NCI-H82 treated with DMSO at 0.1 percent for 48 hours (cell line): ENCODE results near the gene KIF6.

ENCODE experiments used
- DNase-seq: peaks from one replicate; lab custom pipeline; 2025; ENCODE audit not compliant: unreplicated experiment; lab: John Stamatoyannopoulos, UW

KIF6 gene

GRCh38 chr6:39466631-39467030 is 258.6 kb downstream of the KIF6 start:
- DNase-seq, result no peak

GRCh38 chr6:39465539-39465938 is 259.7 kb downstream of the KIF6 start:
- no peak for DNase-seq

- no peak for DNase-seq
These were observed 261.1 kb downstream of the KIF6 start for GRCh38 chr6:39464067-39464466.

- DNase-seq, result no peak
These were observed 271.2 kb downstream of the KIF6 start for GRCh38 chr6:39453956-39454524.

- DNase-seq, result no peak
These were observed 272.0 kb downstream of the KIF6 start for GRCh38 chr6:39453241-39453640.

GRCh38 chr6:39452306-39453145 is 272.7 kb downstream of the KIF6 start:
- DNase-seq, result no peak

- DNase-seq, result no peak
These were observed 273.4 kb downstream of the KIF6 start for GRCh38 chr6:39451831-39452230.

- DNase-seq, result no peak
These were observed 276.2 kb downstream of the KIF6 start for GRCh38 chr6:39449022-39449421.

- DNase-seq, result no peak
These were observed 278.3 kb downstream of the KIF6 start for GRCh38 chr6:39446909-39447308.

- DNase-seq, result no peak
These were observed 279.5 kb downstream of the KIF6 start for GRCh38 chr6:39445667-39446066.

- DNase-seq, result no peak
These were observed 280.7 kb downstream of the KIF6 start for GRCh38 chr6:39444479-39445019.

GRCh38 chr6:39441986-39442385 is 283.2 kb downstream of the KIF6 start:
- no peak for DNase-seq

- no peak for DNase-seq
These were observed 283.9 kb downstream of the KIF6 start for GRCh38 chr6:39441301-39441700.

- no peak for DNase-seq
These were observed 285.2 kb downstream of the KIF6 start for GRCh38 chr6:39440039-39440426.

GRCh38 chr6:39439342-39440038 is 285.7 kb downstream of the KIF6 start:
- DNase-seq, result no peak

- DNase-seq, result no peak
These were observed 291.6 kb downstream of the KIF6 start for GRCh38 chr6:39433630-39434029.

GRCh38 chr6:39432330-39433025 is 292.7 kb downstream of the KIF6 start:
- no peak for DNase-seq

- DNase-seq, result no peak
These were observed 294.2 kb downstream of the KIF6 start for GRCh38 chr6:39430871-39431523.

GRCh38 chr6:39430446-39430845 is 294.8 kb downstream of the KIF6 start:
- DNase-seq, result no peak

GRCh38 chr6:39428816-39429215 is 296.4 kb downstream of the KIF6 start:
- DNase-seq, result no peak

GRCh38 chr6:39428152-39428551 is 297.1 kb downstream of the KIF6 start:
- no peak for DNase-seq
